Endodermal cell (in vitro differentiated cells): ENCODE results near the gene RAPGEF2. TPM values are rescaled to one million over a fixed set of nuclear protein-coding genes. Genes with fewer than 3 reads are reported as not detected.

Source experiments
- DNase-seq: peaks from one replicate; pipeline ENCODE4 v3.0.0-alpha.2; 2017
- H3K27ac ChIP-seq: 2 replicates; pipeline ENCODE4 v1.5.1; 2013; ENCODE audit warnings: mild to moderate bottlenecking, low read depth, low read length, moderate library complexity
- H3K27me3 ChIP-seq: 2 replicates; pipeline ENCODE4 v1.6.1; 2013; ENCODE audit warnings: mild to moderate bottlenecking, low read length, moderate library complexity; ENCODE audit not compliant: insufficient read depth, control insufficient read depth, poor library complexity, severe bottlenecking
- H3K36me3 ChIP-seq: 2 replicates; pipeline ENCODE4 v1.7.0; 2013; ENCODE audit warnings: mild to moderate bottlenecking, low read length, moderate library complexity; ENCODE audit not compliant: control insufficient read depth, insufficient read depth
- H3K4me1 ChIP-seq: one replicate; pipeline ENCODE4 v1.7.0; 2013; ENCODE audit warnings: low read length; ENCODE audit not compliant: control insufficient read depth, insufficient read depth
- H3K4me3 ChIP-seq: 2 replicates; pipeline ENCODE4 v1.5.1; 2013; ENCODE audit warnings: mild to moderate bottlenecking, low read length, moderate library complexity
- H3K9ac ChIP-seq: 2 replicates; pipeline ENCODE4 v1.6.1; 2013; ENCODE audit warnings: mild to moderate bottlenecking, low read length, moderate library complexity; ENCODE audit not compliant: poor library complexity, severe bottlenecking; ENCODE audit errors: extremely low read depth
- H3K9me3 ChIP-seq: 2 replicates; pipeline ENCODE4 v1.6.1; 2013; ENCODE audit warnings: mild to moderate bottlenecking, low read length, moderate library complexity; ENCODE audit not compliant: control insufficient read depth
- H3K27ac Mint-ChIP-seq: 2 replicates; pipeline ENCODE4 v1.8.0; 2020; ENCODE audit warnings: mixed read lengths
- H3K27me3 Mint-ChIP-seq: 2 replicates; pipeline ENCODE4 v1.8.0; 2021; ENCODE audit warnings: mild to moderate bottlenecking, mixed read lengths; ENCODE audit not compliant: insufficient read depth
- H3K36me3 Mint-ChIP-seq: 2 replicates; pipeline ENCODE4 v1.8.0; 2020; ENCODE audit warnings: low read depth, mixed read lengths
- H3K4me1 Mint-ChIP-seq: 2 replicates; pipeline ENCODE4 v1.8.0; 2020; ENCODE audit warnings: mixed read lengths
- H3K4me3 Mint-ChIP-seq: 2 replicates; pipeline ENCODE4 v1.8.0; 2020; ENCODE audit warnings: mild to moderate bottlenecking, moderate library complexity, mixed read lengths
- H3K9me3 Mint-ChIP-seq: 2 replicates; pipeline ENCODE4 v1.8.0; 2020; ENCODE audit warnings: mild to moderate bottlenecking, mixed read lengths
- CTCF ChIP-seq: fragments of 200-600 bp; sonication (generic); conservative IDR thresholded peaks from 2 replicates; pipeline ENCODE4 v1.5.0; 2021; ENCODE audit warnings: antibody characterized with exemption, mild to moderate bottlenecking
- WGBS, 2 experiments: methylation state at CpG; one replicate each; pipeline versions ENCODE4 v1.1.5 to v1.1.7; 2013; ENCODE audit warnings: missing lambda C conversion rate in 2 of 2, mixed read lengths in 1 of 2; ENCODE audit not compliant: insufficient coverage in 1 of 2, insufficient read length in 1 of 2; 5-methylcytosine and 5-hydroxymethylcytosine counted together
- total RNA-seq, 2 donors: library from RNA; stranded (reverse); fragmentation: NEBNext Ultra II Directional in 1 of 2; extraction: Animal tissue kit (Norgen Biotek cat#: 25700) in 1 of 2; gene quantifications; 2 replicates in 1 of 2; 3 replicates in 1 of 2; pipeline ENCODE4 v1.2.1, GENCODE V29; 2021

Gene RAPGEF2
- total RNA-seq, 2 donors from 2014 or later: 63.4 to 78.2 TPM

DNA sequence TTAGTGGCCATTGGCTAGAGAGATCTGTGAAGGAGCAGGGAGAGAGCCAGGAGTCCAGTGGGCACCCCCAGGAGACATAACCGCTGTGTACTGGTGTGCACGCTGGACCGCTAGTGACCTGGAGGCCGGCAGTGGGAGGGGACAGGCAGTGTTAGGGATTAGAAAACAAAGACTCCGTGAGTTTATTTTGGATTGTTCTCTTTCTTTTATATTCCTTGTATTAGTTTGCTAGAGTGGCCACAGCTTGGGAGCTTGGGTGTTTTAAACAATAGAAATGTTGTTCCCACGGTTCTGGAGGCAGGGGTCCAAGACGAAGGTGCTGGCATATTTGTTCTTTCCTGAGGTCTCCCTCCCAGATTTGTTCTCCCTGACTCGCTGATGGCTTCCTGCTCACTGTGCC lies 266.4 kb downstream of the RAPGEF2 start:
- H3K4me3 ChIP-seq: no peak overlapping the region
- Mint-ChIP-seq H3K4me3 (no peak overlapping the region), H3K27ac (no peak overlapping the region), H3K27me3 (no peaks in the 10 kb centered on the region), H3K4me1 (peaks cover 3% of the 10 kb centered on the region), H3K9me3 (peaks cover 16% of the 10 kb centered on the region), H3K36me3 (peaks cover 8% of the 10 kb centered on the region)
- H3K9ac ChIP-seq: no peak overlapping the region
- no peaks in the 10 kb centered on the region for H3K36me3 ChIP-seq
- H3K4me1 ChIP-seq: no peaks in the 10 kb centered on the region
- no peaks in the 10 kb centered on the region for H3K9me3 ChIP-seq
- no peaks in the 10 kb centered on the region for H3K27me3 ChIP-seq
- DNase-seq: no peak
- WGBS, 2 experiments: 95 to 96% methylated on average over 6 to 8 of the region's 8 CpGs
- H3K27ac ChIP-seq: no peak overlapping the region
- TF ChIP-seq CTCF: no peak

GRCh38 chr4:159370286-159370685 lies 267.4 kb downstream of the RAPGEF2 start:
- Histone ChIP-seq H3K36me3 (no peaks in the 10 kb centered on the region), H3K4me3 (no peak overlapping the region), H3K4me1 (no peaks in the 10 kb centered on the region), H3K9ac (no peak overlapping the region), H3K9me3 (no peaks in the 10 kb centered on the region), H3K27ac (no peak overlapping the region), H3K27me3 (no peaks in the 10 kb centered on the region)
- no peak overlapping the region for H3K27ac Mint-ChIP-seq
- H3K9me3 Mint-ChIP-seq: peaks cover 16% of the 10 kb centered on the region
- no peak overlapping the region for H3K4me3 Mint-ChIP-seq
- peaks cover 3% of the 10 kb centered on the region for H3K4me1 Mint-ChIP-seq
- H3K36me3 Mint-ChIP-seq: peaks cover 8% of the 10 kb centered on the region
- TF ChIP-seq CTCF: no peak
- WGBS, 2 experiments: 90 to 97% methylated on average over 1 of the region's 1 CpG
- H3K27me3 Mint-ChIP-seq: no peaks in the 10 kb centered on the region
- DNase-seq: no peak

DNA sequence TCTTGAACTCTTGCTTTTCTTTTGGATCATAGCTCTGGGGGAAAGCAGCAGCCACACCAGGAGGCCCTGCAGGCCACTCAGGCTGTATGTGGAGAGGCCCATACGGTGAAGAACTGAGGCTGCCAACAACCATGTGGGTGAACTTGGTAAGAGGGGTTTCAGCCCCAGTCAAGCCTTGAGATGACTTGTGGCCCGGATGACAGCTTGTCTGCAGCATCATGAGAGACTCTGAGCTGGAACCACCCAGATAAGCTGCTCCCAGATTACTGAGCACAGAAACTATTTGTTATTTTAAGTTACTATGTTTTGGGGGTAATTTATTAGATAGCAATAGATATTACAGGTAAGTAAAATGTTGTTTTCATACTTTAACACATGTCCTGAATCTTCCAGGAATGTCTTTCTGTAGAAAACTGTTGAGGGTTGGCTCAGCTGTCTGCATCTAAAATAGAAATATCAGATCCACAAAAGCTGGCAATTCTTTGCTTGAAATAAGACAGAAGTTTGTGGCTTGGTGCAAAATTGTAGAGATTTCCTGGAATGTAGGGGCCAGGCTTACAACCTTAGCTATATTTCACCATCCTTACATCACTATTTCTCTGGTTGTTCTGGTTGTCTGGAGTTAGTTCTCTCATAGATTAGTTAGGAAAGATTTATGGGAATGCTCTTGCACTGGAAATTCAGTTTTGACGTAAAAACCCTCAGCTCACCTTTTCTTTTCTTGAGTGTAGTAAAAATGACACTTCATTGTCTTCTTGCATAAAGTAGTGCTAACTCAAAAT lies 272.1 kb downstream of the RAPGEF2 start:
- H3K27ac ChIP-seq: no peak overlapping the region

More for the DNA sequence above, 272.1 kb downstream of the RAPGEF2 start:
- no peak for TF ChIP-seq CTCF
- DNase-seq: no peak
- Mint-ChIP-seq H3K4me1 (peaks cover 3% of the 10 kb centered on the region), H3K36me3 (no peaks in the 10 kb centered on the region), H3K9me3 (peaks cover 14% of the 10 kb centered on the region), H3K4me3 (no peak overlapping the region), H3K27me3 (peaks cover 9% of the 10 kb centered on the region), H3K27ac (no peak overlapping the region)
- Histone ChIP-seq H3K9ac (no peak overlapping the region), H3K36me3 (no peaks in the 10 kb centered on the region), H3K27me3 (no peaks in the 10 kb centered on the region), H3K4me3 (no peak overlapping the region), H3K9me3 (no peaks in the 10 kb centered on the region), H3K4me1 (no peaks in the 10 kb centered on the region)
- 67 to 68% methylated on average over 3 of the region's 3 CpGs for WGBS, 2 experiments
